MM.1S (cell line): ENCODE measurements around the gene SIN3A.
"Not testable (repeated sequence)": the region's sequence is repeated elsewhere in the genome, so short reads cannot be mapped to it uniquely, and the experiment has no call there.

Experiments
- CTCF ChIP-seq: fragments of 300-600 bp; sonication (generic); IDR thresholded peaks from 2 replicates; pipeline ENCODE4 v1.5.1; 2016; ENCODE audit warnings: antibody characterized with exemption, low read length, mixed read lengths
- EZH2 ChIP-seq: fragments of 300-600 bp; sonication (generic); optimal IDR thresholded peaks from 2 replicates; pipeline ENCODE3; 2017; ENCODE audit warnings: low read depth, mild to moderate bottlenecking, antibody characterized with exemption, low read length, mixed read lengths
- EZH2phosphoT487 ChIP-seq: fragments of 300-600 bp; sonication (generic); IDR thresholded peaks from 2 replicates; pipeline ENCODE4 v1.6.1; 2018; ENCODE audit warnings: antibody characterized with exemption, low read length

- TF ChIP-seq CTCF, EZH2, EZH2phosphoT487: not testable (repeated sequence)
Measured at GRCh38 chr15:75332093-75332492, 119.4 kb downstream of the SIN3A start.
